GM12878 (cell line): ENCODE data around the gene SLC25A30. TPM values are rescaled to one million over a fixed set of nuclear protein-coding genes. Genes with fewer than 3 reads are reported as not detected.
A peak's percentile ranks its signal among the peaks of the same experiment; 100 is the strongest.

Experiments
- ATAC-seq: fragments of 200-7000 bp; cut with Tn5 transposase; 3 replicates; pipeline ENCODE4 v1.9.1; 2020; ENCODE audit warnings: mild to moderate bottlenecking, moderate library complexity
- BruUV-seq: library from RNA; stranded (reverse); fragments of 400-500 nt; replicated peaks from 2 replicates; lab custom pipeline; 2021; lab: Mats Ljungman, UMichigan
- CTCF ChIA-PET: fragments of 300-600 bp; sonication (Branson Sonifier 250); formaldehyde crosslinking; extraction: SDS; loops from one replicate; lab custom pipeline; 2021; ENCODE audit warnings: inconsistent platforms; lab: Yijun Ruan, JAX
- POLR2A ChIA-PET: fragments of 350-600 bp; formaldehyde crosslinking; extraction: SDS; loops from one replicate; lab custom pipeline; 2021; ENCODE audit warnings: inconsistent platforms; lab: Charles Lee
- RAD21 ChIA-PET: fragments of 300-600 bp; sonication (Branson Sonifier 250); formaldehyde crosslinking; loops from one replicate; lab custom pipeline; 2023; ENCODE audit warnings: antibody characterized with exemption; ENCODE audit not compliant: unreplicated experiment; lab: Charles Lee
- SMC1A ChIA-PET: fragments of 300-600 bp; sonication (Branson Sonifier 250); formaldehyde crosslinking; loops from one replicate; lab custom pipeline; 2023; ENCODE audit not compliant: unreplicated experiment, uncharacterized antibody; lab: Charles Lee
- DNase-seq: peaks from one replicate; pipeline ENCODE4 v3.0.0-alpha.2; 2011; ENCODE audit warnings: low read depth, low spot score
- FAIRE-seq: peaks from 3 replicates; lab custom pipeline; 2011; peaks lifted over from hg19 to GRCh38; lab: Jason Lieb, UNC
- H2AFZ ChIP-seq: 2 replicates; pipeline ENCODE4 v1.6.0; 2011; ENCODE audit warnings: low read depth, low read length, control low read depth; ENCODE audit not compliant: control insufficient read depth
- H3K27ac ChIP-seq: 2 replicates; pipeline ENCODE4 v1.5.1; 2011; ENCODE audit warnings: control low read depth; ENCODE audit not compliant: control insufficient read depth, insufficient read depth
- H3K27me3 ChIP-seq, 2 experiments: replicated peaks in 1 of 2; 2 replicates each; pipeline versions ENCODE4 v1.6.0 to v1.6.1; 2011; ENCODE audit warnings: low read length in 1 of 2; ENCODE audit not compliant: control insufficient read depth in 2 of 2, insufficient read depth in 2 of 2
- H3K36me3 ChIP-seq, 2 experiments: 2 replicates each; pipeline ENCODE4 v1.5.1; 2011; ENCODE audit warnings: low read length in 1 of 2; ENCODE audit not compliant: control insufficient read depth in 2 of 2, insufficient read depth in 2 of 2
- H3K4me1 ChIP-seq: 2 replicates; pipeline ENCODE4 v1.6.1; 2011; ENCODE audit warnings: mild to moderate bottlenecking, low read length, moderate library complexity, mixed read lengths; ENCODE audit not compliant: control insufficient read depth, insufficient read depth
- H3K4me2 ChIP-seq: 2 replicates; pipeline ENCODE4 v1.6.0; 2011; ENCODE audit warnings: control low read depth; ENCODE audit not compliant: control insufficient read depth, insufficient read depth
- H3K4me3 ChIP-seq: fragments of 200-600 bp; sonication (generic); 2 replicates; pipeline ENCODE4 v1.5.1; 2016
- H3K79me2 ChIP-seq: 2 replicates; pipeline ENCODE4 v1.6.0; 2011; ENCODE audit warnings: low read length; ENCODE audit not compliant: control insufficient read depth, insufficient read depth
- H3K9ac ChIP-seq: 2 replicates; pipeline ENCODE4 v1.8.0; 2011; ENCODE audit warnings: low read length, control low read depth, mixed read lengths; ENCODE audit not compliant: control insufficient read depth, insufficient read depth
- H3K9me3 ChIP-seq: replicated peaks from 3 replicates; pipeline ENCODE4 v1.5.1; 2011; ENCODE audit warnings: mild to moderate bottlenecking, low read length; ENCODE audit not compliant: control insufficient read depth, insufficient read depth
- H4K20me1 ChIP-seq: 2 replicates; pipeline ENCODE4 v1.6.0; 2011; ENCODE audit not compliant: control insufficient read depth, insufficient read depth
- NFYB ChIP-seq: IDR thresholded peaks from 2 replicates; pipeline ENCODE4 v1.6.1; 2011; ENCODE audit warnings: low read depth, mild to moderate bottlenecking, low read length, improper control_type of control experiment, moderate library complexity; ENCODE audit not compliant: insufficient read depth
- RCOR1 ChIP-seq: conservative IDR thresholded peaks from 2 replicates; pipeline ENCODE4 v1.6.1; 2012; ENCODE audit warnings: low read depth, low read length, improper control_type of control experiment
- TCF12 ChIP-seq: IDR thresholded peaks from 2 replicates; pipeline ENCODE4 v1.6.1; 2011; ENCODE audit warnings: low read depth, mild to moderate bottlenecking, low read length
- WGBS: methylation state at CpG from one replicate; pipeline ENCODE4 v1.1.6; 2016; ENCODE audit warnings: low lambda C conversion rate; ENCODE audit not compliant: insufficient replicate concordance, insufficient coverage; ENCODE audit errors: missing lambda C conversion rate; 5-methylcytosine and 5-hydroxymethylcytosine counted together
- in situ Hi-C: fragments of 300-500 bp; cut with MboI; formaldehyde crosslinking; loops from 9 replicates; pipeline ENCODE4 v1.14.3; 2018; ENCODE audit warnings: mixed read lengths
- intact Hi-C: fragments of 100-400 bp; cut with micrococcal nuclease; formaldehyde crosslinking; loops from one replicate; pipeline ENCODE4 v1.14.2; 2022; ENCODE audit not compliant: unreplicated experiment
- polyA plus RNA-seq, 11 experiments: library from polyadenylated mRNA; depleted of rRNA in 4 of 11; unstranded in 6 of 11; stranded (reverse) in 5 of 11; fragments of >200 nt; fragmentation: Nextera tagmentation in 4 of 11; fragmentation: Illumina TruSeq in 1 of 11; extraction: Ambion mirVana in 4 of 11; extraction: Trizol in 1 of 11; gene quantifications; 1 replicate in 1 of 11; 2 replicates in 10 of 11; pipeline versions ENCODE4 v1.2.1 to v1.2.3, GENCODE V29; 2011 to 2016; ENCODE audit warnings: inconsistent platforms in 2 of 11, missing spikeins in 2 of 11, low read depth in 1 of 11
- total RNA-seq, 4 experiments: library from RNA; depleted of rRNA in 3 of 4; stranded (reverse); fragments of >200 nt in 3 of 4; fragmentation: Illumina TruSeq in 1 of 4; extraction: Trizol in 1 of 4; gene quantifications; 2 replicates each; pipeline versions ENCODE4 v1.2.1 to v1.2.3, GENCODE V29; 2013 to 2021
- TF ChIP-seq, protein P1 (sequence below): fragments of 150-350 bp; IDR thresholded peaks from 2 replicates; pipeline ENCODE4 v1.6.1; 2016; ENCODE audit warnings: low read depth, low read length
- TF ChIP-seq, protein P2 (sequence below): fragments of 450-650 bp; IDR thresholded peaks from 2 replicates; pipeline ENCODE4 v1.6.1; 2016; ENCODE audit warnings: mild to moderate bottlenecking, moderate library complexity, borderline replicate concordance

Gene SLC25A30
- total and polyA plus RNA-seq, 10 of the 15 experiments (the other 5 are each of a cell fraction or from before 2014, with no cell fraction given) = 2.4 to 18.0 (median 8.9) TPM

DNA sequence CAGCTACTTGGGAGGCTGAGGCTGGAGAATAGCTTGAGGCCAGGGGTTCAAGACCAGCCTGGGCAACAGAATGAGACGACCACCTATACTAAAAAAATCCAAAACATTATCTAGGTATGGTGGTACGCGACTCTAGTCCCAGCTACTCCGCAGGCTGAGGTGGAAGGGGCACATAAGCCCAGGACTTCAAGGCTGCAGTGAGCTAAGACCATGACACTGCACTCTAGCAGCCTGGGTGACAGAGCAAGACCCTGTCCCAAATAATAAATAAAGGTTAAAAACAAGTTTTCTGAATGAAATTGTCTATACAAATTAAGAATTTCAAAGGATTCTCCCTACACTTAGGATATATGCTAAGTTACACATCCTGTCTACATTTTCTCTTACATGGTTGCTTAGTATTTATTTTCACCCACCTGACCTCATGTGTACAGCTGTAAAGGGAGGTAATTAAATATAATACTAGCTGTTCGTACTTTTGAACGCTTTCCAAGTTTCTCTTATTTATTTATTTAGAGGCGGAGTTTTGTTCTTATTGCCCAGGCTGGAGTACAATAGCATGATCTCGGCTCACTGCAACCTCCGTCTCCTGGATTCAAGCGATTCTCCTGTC lies 1.6 kb downstream of the SLC25A30 start:
- DNase-seq = no peak
- BruUV-seq = no TSS peak
- no peaks in the 10 kb centered on the region for H4K20me1 ChIP-seq
- TF ChIP-seq RCOR1 = no peak
- no peak for TF ChIP-seq NFYB
- no peak for TF ChIP-seq TCF12
- TF ChIP-seq, protein P1, sequence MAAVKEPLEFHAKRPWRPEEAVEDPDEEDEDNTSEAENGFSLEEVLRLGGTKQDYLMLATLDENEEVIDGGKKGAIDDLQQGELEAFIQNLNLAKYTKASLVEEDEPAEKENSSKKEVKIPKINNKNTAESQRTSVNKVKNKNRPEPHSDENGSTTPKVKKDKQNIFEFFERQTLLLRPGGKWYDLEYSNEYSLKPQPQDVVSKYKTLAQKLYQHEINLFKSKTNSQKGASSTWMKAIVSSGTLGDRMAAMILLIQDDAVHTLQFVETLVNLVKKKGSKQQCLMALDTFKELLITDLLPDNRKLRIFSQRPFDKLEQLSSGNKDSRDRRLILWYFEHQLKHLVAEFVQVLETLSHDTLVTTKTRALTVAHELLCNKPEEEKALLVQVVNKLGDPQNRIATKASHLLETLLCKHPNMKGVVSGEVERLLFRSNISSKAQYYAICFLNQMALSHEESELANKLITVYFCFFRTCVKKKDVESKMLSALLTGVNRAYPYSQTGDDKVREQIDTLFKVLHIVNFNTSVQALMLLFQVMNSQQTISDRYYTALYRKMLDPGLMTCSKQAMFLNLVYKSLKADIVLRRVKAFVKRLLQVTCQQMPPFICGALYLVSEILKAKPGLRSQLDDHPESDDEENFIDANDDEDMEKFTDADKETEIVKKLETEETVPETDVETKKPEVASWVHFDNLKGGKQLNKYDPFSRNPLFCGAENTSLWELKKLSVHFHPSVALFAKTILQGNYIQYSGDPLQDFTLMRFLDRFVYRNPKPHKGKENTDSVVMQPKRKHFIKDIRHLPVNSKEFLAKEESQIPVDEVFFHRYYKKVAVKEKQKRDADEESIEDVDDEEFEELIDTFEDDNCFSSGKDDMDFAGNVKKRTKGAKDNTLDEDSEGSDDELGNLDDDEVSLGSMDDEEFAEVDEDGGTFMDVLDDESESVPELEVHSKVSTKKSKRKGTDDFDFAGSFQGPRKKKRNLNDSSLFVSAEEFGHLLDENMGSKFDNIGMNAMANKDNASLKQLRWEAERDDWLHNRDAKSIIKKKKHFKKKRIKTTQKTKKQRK = no peak
- TF ChIP-seq, protein P2, sequence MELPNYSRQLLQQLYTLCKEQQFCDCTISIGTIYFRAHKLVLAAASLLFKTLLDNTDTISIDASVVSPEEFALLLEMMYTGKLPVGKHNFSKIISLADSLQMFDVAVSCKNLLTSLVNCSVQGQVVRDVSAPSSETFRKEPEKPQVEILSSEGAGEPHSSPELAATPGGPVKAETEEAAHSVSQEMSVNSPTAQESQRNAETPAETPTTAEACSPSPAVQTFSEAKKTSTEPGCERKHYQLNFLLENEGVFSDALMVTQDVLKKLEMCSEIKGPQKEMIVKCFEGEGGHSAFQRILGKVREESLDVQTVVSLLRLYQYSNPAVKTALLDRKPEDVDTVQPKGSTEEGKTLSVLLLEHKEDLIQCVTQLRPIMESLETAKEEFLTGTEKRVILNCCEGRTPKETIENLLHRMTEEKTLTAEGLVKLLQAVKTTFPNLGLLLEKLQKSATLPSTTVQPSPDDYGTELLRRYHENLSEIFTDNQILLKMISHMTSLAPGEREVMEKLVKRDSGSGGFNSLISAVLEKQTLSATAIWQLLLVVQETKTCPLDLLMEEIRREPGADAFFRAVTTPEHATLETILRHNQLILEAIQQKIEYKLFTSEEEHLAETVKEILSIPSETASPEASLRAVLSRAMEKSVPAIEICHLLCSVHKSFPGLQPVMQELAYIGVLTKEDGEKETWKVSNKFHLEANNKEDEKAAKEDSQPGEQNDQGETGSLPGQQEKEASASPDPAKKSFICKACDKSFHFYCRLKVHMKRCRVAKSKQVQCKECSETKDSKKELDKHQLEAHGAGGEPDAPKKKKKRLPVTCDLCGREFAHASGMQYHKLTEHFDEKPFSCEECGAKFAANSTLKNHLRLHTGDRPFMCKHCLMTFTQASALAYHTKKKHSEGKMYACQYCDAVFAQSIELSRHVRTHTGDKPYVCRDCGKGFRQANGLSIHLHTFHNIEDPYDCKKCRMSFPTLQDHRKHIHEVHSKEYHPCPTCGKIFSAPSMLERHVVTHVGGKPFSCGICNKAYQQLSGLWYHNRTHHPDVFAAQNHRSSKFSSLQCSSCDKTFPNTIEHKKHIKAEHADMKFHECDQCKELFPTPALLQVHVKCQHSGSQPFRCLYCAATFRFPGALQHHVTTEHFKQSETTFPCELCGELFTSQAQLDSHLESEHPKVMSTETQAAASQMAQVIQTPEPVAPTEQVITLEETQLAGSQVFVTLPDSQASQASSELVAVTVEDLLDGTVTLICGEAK = peak; percentile 65; the same call in 1 of the 2 replicates
- TF ChIP-seq, all 136 proteins: peak for 1
- ATAC-seq (no peak), FAIRE-seq (no peak)
- RAD21 ChIA-PET = interaction anchor here (1.1 to 1.2 kb wide), 3 partner anchors 10 to 75 kb away, joined by 3 to 4 read pairs (median 3); no protein-coding TSS in a partner anchor
- Histone ChIP-seq H3K36me3 (no peaks in the 10 kb centered on the region), H3K9me3 (no peaks in the 10 kb centered on the region), H3K4me2 (peak overlapping the region; percentile 87), H3K27ac (peak overlapping the region; percentile 72), H3K27me3 (no peaks in the 10 kb centered on the region), H3K9ac (peak overlapping the region; percentile 87), H3K79me2 (peaks cover 25% of the 10 kb centered on the region), H3K4me1 (no peaks in the 10 kb centered on the region), H2AFZ (peak overlapping the region; percentile 48), H3K4me3 (peak overlapping the region; percentile 83)
- SMC1A ChIA-PET = interaction anchor here (0.7 to 2.3 kb wide), 11 partner anchors 9 to 285 kb away, joined by 3 to 12 read pairs (median 3); partner anchors contain the start of genes COG3 and TPT1
- POLR2A ChIA-PET = interaction anchor here (0.6 to 2.5 kb wide), 7 partner anchors 11 to 284 kb away, joined by 3 to 6 read pairs (median 4); partner anchors contain the start of genes COG3 and TPT1
- in situ Hi-C loops = no loop called here
- CTCF ChIA-PET = interaction anchor here (0.6 to 3.6 kb wide), 8 partner anchors 10 to 498 kb away, joined by 3 to 17 read pairs (median 3); no protein-coding TSS in a partner anchor
- intact Hi-C loops = loop anchor here (1.0 to 5.0 kb wide), 2 partner anchors 75 to 751 kb away; partner anchors contain the start of gene TPT1
- WGBS = 38% methylated on average over 10 of the region's 10 CpGs
